Left ventricle myocardium superior (tissue), 1 donor: ENCODE data around the gene QPRT. TPM values are rescaled to one million over a fixed set of nuclear protein-coding genes. Genes with fewer than 3 reads are reported as not detected.
A peak's percentile ranks its signal among the peaks of the same experiment; 100 is the strongest.
"Not testable (repeated sequence)": the region's sequence is repeated elsewhere in the genome, so short reads cannot be mapped to it uniquely, and the experiment has no call there.

Experiments
- ATAC-seq: fragments of 200-7000 bp; cut with Tn5 transposase; one replicate; pipeline ENCODE4 v1.9.1; 2020; ENCODE audit warnings: mild to moderate bottlenecking, moderate library complexity
- DNase-seq: peaks from one replicate; pipeline ENCODE4 v3.0.0-alpha.2; 2020
- intact Hi-C: fragments of 100-400 bp; cut with micrococcal nuclease; formaldehyde crosslinking; loops from one replicate; pipeline ENCODE4 v1.11.0; 2022
- total RNA-seq: library from RNA; stranded (reverse); fragmentation: NEBNext Ultra II Directional; extraction: Animal tissue kit (Norgen Biotek cat#: 25700); gene quantifications from one replicate; pipeline ENCODE4 v1.2.1, GENCODE V29; 2021
- donor health status: DM: no; HTN: yes; CAD: no; lungs with severe emphysema.

Gene QPRT
- total RNA-seq, 1 donor from 2014 or later = 26.0 TPM

GRCh38 chr16:29738514-29738913 lies 59.5 kb downstream of the QPRT start:
- no peak for DNase-seq
- intact Hi-C loops = no loop called here
- ATAC-seq = no peak

GRCh38 chr16:29739927-29740629 lies 61.1 kb downstream of the QPRT start:
- intact Hi-C loops, DNase-seq, ATAC-seq: not testable (repeated sequence)

- ATAC-seq, intact Hi-C loops, DNase-seq: not testable (repeated sequence)
These were observed 61.6 kb downstream of the QPRT start for GRCh38 chr16:29740630-29741015.

GRCh38 chr16:29742683-29743275 lies 63.8 kb downstream of the QPRT start:
- ATAC-seq (no peak), DNase-seq (no peak)
- intact Hi-C loops = no loop called here

GRCh38 chr16:29743475-29743826 lies 64.5 kb downstream of the QPRT start:
- no peak for DNase-seq
- no peak for ATAC-seq
- intact Hi-C loops = no loop called here

- no peak for ATAC-seq
- intact Hi-C loops = no loop called here
- no peak for DNase-seq
These were observed 65.0 kb downstream of the QPRT start for GRCh38 chr16:29743827-29744531.

- ATAC-seq = no peak
- no peak for DNase-seq
- intact Hi-C loops = no loop called here
These were observed 65.6 kb downstream of the QPRT start for GRCh38 chr16:29744541-29745101.

- no peak for DNase-seq
- intact Hi-C loops = no loop called here
- ATAC-seq = peak; percentile 48
These were observed 66.3 kb downstream of the QPRT start for GRCh38 chr16:29745121-29745852.

- DNase-seq (peak; percentile 77), ATAC-seq (peak; percentile 91)
- intact Hi-C loops = no loop called here
These were observed 66.9 kb downstream of the QPRT start, which contains the start of gene C16orf54 for GRCh38 chr16:29745853-29746345. Gene C16orf54 (minus strand): TSS chr16:29745990. CDS start chr16:29744951, 1,039 bp downstream.

- DNase-seq, ATAC-seq, intact Hi-C loops: not testable (repeated sequence)
These were observed 67.5 kb downstream of the QPRT start for GRCh38 chr16:29746518-29746917.

Other genes with a start within 250 kb of the QPRT start
- 4.3 TPM for gene BOLA2, start 224.8 kb upstream of the QPRT start, total RNA-seq
- 12.5 TPM for gene SLX1B, start 224.6 kb upstream of the QPRT start, total RNA-seq
- gene SULT1A4, start 219.3 kb upstream of the QPRT start, total RNA-seq = 2.7 TPM
- gene NPIPB12, start 172.8 kb upstream of the QPRT start, total RNA-seq = 20.4 TPM
- 0.87 TPM for gene SPN, start 15.9 kb upstream of the QPRT start, total RNA-seq
- 0.74 TPM for gene C16orf54, start 66.8 kb downstream of the QPRT start, total RNA-seq
- gene ZG16, start 99.1 kb downstream of the QPRT start, total RNA-seq = not detected
- 55.2 TPM for gene KIF22, start 111.6 kb downstream of the QPRT start, total RNA-seq
- gene MAZ, start 127.3 kb downstream of the QPRT start, total RNA-seq = 101 TPM
- gene PRRT2, start 133.0 kb downstream of the QPRT start, total RNA-seq = 3.1 TPM
- 16.2 TPM for gene PAGR1, start 137.0 kb downstream of the QPRT start, total RNA-seq
- 47.0 TPM for gene MVP, start 141.3 kb downstream of the QPRT start, total RNA-seq
- 65.8 TPM for gene CDIPT, start 184.0 kb downstream of the QPRT start, total RNA-seq
- 0.22 TPM for gene SEZ6L2, start 220.4 kb downstream of the QPRT start, total RNA-seq
- gene ASPHD1, start 221.3 kb downstream of the QPRT start, total RNA-seq = 0.37 TPM
- 5.5 TPM for gene KCTD13, start 247.0 kb downstream of the QPRT start, total RNA-seq